ENCODE results near the gene MUCL3.

- TF ChIP-seq CTCF (IDR thresholded peaks at IDR 0.05) = no peak
- no peak for TF ChIP-seq POLR2A (IDR thresholded peaks at IDR 0.05)
Measured at GRCh38 chr6:30970946-30971345, 30.2 kb downstream of the MUCL3 start.
